GM19328 (cell line): ENCODE measurements around the gene CSHL1.
A peak's percentile ranks its signal among the peaks of the same experiment; 100 is the strongest.
"Not testable (repeated sequence)": the region's sequence is repeated elsewhere in the genome, so short reads cannot be mapped to it uniquely, and the experiment has no call there.

Source experiments
- ATAC-seq: cut with Tn5 transposase; IDR thresholded peaks from one replicate; pipeline ENCODE4 v1.9.1; 2021; ENCODE audit warnings: mild to moderate bottlenecking, moderate library complexity; ENCODE audit not compliant: unreplicated experiment

The CSHL1 gene

GRCh38 chr17:63941162-63941561 is 30.1 kb upstream of the CSHL1 start:
- no peak for ATAC-seq

GRCh38 chr17:63940584-63940983 is 29.5 kb upstream of the CSHL1 start:
- no peak for ATAC-seq

- no peak for ATAC-seq
Observed at GRCh38 chr17:63939884-63940283, 28.8 kb upstream of the CSHL1 start.

GRCh38 chr17:63939401-63939800 is 28.3 kb upstream of the CSHL1 start:
- no peak for ATAC-seq

GRCh38 chr17:63937920-63938319 is 26.9 kb upstream of the CSHL1 start:
- ATAC-seq, result no peak

GRCh38 chr17:63937319-63937718 is 26.3 kb upstream of the CSHL1 start:
- ATAC-seq, result no peak

- no peak for ATAC-seq
Observed at GRCh38 chr17:63934183-63935112, 23.4 kb upstream of the CSHL1 start.

- ATAC-seq, result no peak
Observed at GRCh38 chr17:63933598-63933997, 22.5 kb upstream of the CSHL1 start.

GRCh38 chr17:63932721-63933120 is 21.7 kb upstream of the CSHL1 start:
- no peak for ATAC-seq

- ATAC-seq, result peak; percentile 64
Observed at GRCh38 chr17:63931981-63932561, 21.0 kb upstream of the CSHL1 start, which contains the start of gene CD79B. CD79B (minus strand) TSS chr17:63932331; CDS start chr17:63932261, 70 bp downstream.

- ATAC-seq, result no peak
Observed at GRCh38 chr17:63930951-63931575, 20.0 kb upstream of the CSHL1 start.

- no peak for ATAC-seq
Observed at GRCh38 chr17:63929860-63930766, 19.1 kb upstream of the CSHL1 start.

GRCh38 chr17:63928966-63929695 is 18.1 kb upstream of the CSHL1 start:
- no peak for ATAC-seq

- ATAC-seq, result no peak
Observed at GRCh38 chr17:63928172-63928666, 17.2 kb upstream of the CSHL1 start.

GRCh38 chr17:63927464-63928171 is 16.6 kb upstream of the CSHL1 start:
- ATAC-seq, result no peak

- no peak for ATAC-seq
Observed at GRCh38 chr17:63926164-63926563, 15.1 kb upstream of the CSHL1 start.

- ATAC-seq, result no peak
Observed at GRCh38 chr17:63925615-63926014, 14.6 kb upstream of the CSHL1 start.

- ATAC-seq, result not testable (repeated sequence)
Observed at GRCh38 chr17:63922402-63922801, 11.3 kb upstream of the CSHL1 start.

GRCh38 chr17:63920779-63921178 is 9.7 kb upstream of the CSHL1 start:
- not testable (repeated sequence) for ATAC-seq
